ENCODE results near the gene ATXN1. TPM values are rescaled to one million over a fixed set of nuclear protein-coding genes. Genes with fewer than 3 reads are reported as not detected.

Gene ATXN1
- polyA plus RNA-seq, 1 donor = 13.6 TPM

DNA sequence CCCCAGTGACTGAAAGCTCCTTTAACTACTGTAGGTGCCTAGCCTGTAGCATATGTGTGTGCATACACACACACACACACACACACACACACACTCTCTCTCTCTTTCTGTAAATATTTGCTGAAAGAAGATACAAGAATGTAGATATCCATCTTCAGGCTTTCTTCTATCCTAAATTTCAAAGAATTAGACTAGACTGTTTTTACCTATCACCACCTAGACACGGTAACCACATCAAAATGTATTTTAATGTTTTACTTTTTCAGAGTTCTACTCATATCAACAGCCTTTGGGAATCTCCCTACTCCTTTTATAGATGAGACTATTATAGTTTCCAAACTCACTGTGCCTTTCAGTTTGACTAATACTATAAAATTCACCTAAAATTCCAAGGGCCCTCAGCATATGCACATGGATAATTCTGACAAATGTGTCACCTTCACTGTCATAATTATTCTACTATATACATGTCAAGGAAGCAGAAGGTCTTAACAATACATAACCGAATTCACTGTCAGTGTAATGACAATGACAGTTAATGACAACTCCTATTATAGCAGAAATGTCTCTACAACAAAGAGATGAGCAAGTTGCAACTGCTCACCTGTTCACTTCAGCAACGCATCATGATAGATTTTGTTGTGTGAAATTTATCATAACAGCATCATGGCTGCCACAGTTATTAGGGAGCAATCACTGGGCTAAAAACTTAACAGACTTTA, 286.3 kb downstream of the ATXN1 start:
- DNase-seq = no peak
- no peak overlapping the region for H3K27ac ChIP-seq (ENCODE audit: low read length)
- 100% methylated on average over 1 of the region's 3 CpGs for WGBS (ENCODE audit: insufficient coverage, low lambda C conversion rate)
- no peaks in the 10 kb centered on the region for H3K27me3 ChIP-seq (ENCODE audit: control insufficient read depth, insufficient read depth, low read length)
- peaks cover 7% of the 10 kb centered on the region for H3K36me3 ChIP-seq (ENCODE audit: control insufficient read depth, insufficient read depth, low read length)
- H3K9me3 ChIP-seq (ENCODE audit: control insufficient read depth, low read depth, low read length) = no peaks in the 10 kb centered on the region
- H3K4me3 ChIP-seq (ENCODE audit: low read length) = no peak overlapping the region
- H3K4me1 ChIP-seq (ENCODE audit: control insufficient read depth, insufficient read depth, low read length) = peaks cover 4% of the 10 kb centered on the region

DNA sequence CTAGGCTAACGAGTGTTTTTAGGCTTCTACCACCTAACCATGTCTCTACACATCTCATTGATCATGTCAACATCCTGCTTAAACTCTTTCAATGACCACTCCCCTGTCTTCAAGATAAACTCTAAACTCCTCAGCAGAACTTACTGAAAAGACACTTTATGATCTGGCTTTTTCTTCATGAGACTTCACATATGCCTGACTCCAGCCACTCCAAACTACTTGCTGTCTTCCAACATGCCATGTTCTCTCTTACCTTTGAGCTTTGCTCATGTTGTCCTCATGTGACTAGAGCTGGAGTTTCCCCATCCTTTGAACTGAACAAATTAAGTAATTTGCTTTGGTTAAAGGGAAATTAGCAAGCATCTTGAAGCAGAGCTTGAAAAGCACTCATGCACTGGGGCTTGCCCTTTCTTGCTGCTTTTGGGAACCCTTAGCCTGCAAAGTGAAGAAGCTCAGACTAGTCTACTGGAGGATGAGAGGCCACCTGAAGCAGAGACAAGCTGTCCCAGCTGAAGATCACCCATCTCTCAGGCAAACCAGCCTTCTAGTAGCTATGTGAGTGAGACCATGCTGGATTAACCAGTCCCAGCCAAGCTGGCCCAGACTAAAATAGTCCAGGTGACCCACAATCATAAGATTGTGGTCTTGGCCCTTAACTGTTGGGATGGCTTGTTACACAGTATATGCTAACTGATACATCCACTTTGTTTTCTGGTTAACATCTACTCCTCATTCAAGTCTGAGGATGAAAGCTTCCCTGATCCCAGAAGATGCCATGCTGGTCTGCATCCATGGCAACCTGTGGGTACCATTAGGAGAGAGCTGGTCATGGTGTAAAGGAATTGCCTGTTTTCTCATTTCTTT, 287.1 kb downstream of the ATXN1 start:
- 100% methylated on average over 1 of the region's 1 CpG for WGBS (ENCODE audit: insufficient coverage, low lambda C conversion rate)
- DNase-seq = no peak

DNA sequence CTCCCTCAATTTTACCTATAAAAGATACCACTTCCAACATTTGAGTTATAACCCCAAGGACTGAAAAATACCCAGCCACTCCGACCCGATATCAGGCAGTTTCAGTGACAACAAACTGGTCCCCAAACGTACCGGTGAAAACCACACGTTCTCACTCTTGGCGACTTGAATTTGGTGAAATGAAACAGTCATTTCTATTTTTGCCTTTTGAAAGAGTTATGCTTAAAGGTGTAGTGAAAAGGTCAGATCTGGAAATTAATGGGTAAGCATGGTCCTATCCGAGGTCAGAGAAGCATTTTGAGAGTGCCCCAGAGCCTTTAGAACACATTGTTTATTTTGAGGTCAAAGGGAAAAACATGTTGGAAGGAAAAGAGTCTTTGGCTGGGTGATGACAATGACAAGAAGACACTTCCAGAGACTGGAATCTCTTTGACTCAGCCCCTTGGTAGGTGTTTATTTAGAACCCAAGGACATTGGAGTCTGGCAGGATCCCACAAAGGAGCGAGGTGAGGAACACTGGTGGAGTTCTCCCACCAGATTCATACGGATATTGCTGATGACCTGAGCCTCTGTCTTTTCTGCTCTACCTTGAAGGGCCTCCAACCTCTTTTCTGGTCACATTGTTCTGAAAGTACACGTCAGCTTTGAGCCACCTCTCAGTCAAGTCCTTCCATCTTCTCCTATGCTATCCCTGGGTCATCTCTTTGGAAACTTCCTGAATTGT, 287.9 kb downstream of the ATXN1 start:
- peaks cover 7% of the 10 kb centered on the region for H3K36me3 ChIP-seq (ENCODE audit: control insufficient read depth, insufficient read depth, low read length)
- H3K27me3 ChIP-seq (ENCODE audit: control insufficient read depth, insufficient read depth, low read length) = no peaks in the 10 kb centered on the region

More for the DNA sequence above, 287.1 kb downstream of the ATXN1 start:
- Histone ChIP-seq H3K4me1 (ENCODE audit: control insufficient read depth, insufficient read depth, low read length) (peaks cover 4% of the 10 kb centered on the region), H3K27ac (ENCODE audit: low read length) (no peak overlapping the region), H3K4me3 (ENCODE audit: low read length) (no peak overlapping the region), H3K27me3 (ENCODE audit: control insufficient read depth, insufficient read depth, low read length) (no peaks in the 10 kb centered on the region), H3K36me3 (ENCODE audit: control insufficient read depth, insufficient read depth, low read length) (peaks cover 7% of the 10 kb centered on the region), H3K9me3 (ENCODE audit: control insufficient read depth, low read depth, low read length) (no peaks in the 10 kb centered on the region)

DNA sequence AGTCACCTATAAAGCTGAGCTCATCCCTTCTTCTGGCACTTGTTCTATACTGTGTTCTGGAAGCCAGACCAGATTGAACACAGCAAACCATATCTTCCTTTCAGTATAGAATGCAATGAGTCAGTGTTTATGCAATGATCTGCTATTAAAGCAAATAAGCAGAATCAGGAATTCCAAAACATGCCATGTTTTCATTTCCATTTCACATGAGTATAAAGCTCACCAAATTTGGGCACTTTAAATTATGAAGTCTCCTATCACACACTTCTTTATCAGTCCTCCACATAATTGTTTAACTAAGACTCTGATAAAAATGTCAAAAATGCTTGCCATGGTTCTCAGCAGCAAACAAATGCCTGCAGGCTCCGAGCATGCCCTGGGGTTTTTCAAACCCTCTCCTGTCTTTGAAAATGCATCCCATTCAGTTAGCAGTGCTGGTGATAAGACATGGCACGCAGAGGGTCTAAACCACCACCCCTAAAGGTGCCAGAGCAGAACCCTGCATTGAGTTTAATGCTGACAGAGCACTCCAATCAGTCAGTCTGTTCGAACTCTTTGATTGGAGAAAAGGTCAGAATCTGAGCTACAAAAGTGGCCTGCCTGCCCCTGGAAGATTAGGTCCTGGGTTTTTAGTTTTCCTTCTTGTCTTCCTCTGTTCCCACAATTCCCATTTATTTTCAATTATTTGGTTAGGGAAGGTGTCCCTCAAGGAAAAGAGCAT, 288.8 kb downstream of the ATXN1 start:
- H3K27ac ChIP-seq (ENCODE audit: low read length) = no peak overlapping the region
- no CpG with 5 or more reads among the region's 3 CpGs for whole genome bisulfite sequencing (ENCODE audit: insufficient coverage, low lambda C conversion rate)

More for the DNA sequence above, 287.9 kb downstream of the ATXN1 start:
- H3K4me3 ChIP-seq (ENCODE audit: low read length) = no peak overlapping the region
- no peaks in the 10 kb centered on the region for H3K9me3 ChIP-seq (ENCODE audit: control insufficient read depth, low read depth, low read length)
- no peak for DNase-seq
- 91% methylated on average over 4 of the region's 10 CpGs for WGBS (ENCODE audit: insufficient coverage, low lambda C conversion rate)
- no peak overlapping the region for H3K27ac ChIP-seq (ENCODE audit: low read length)
- peaks cover 4% of the 10 kb centered on the region for H3K4me1 ChIP-seq (ENCODE audit: control insufficient read depth, insufficient read depth, low read length)

GRCh38 chr6:16471910-16472297, 289.4 kb downstream of the ATXN1 start:
- H3K4me1 ChIP-seq (ENCODE audit: control insufficient read depth, insufficient read depth, low read length) = no peaks in the 10 kb centered on the region
- no peak overlapping the region for H3K4me3 ChIP-seq (ENCODE audit: low read length)
- no peaks in the 10 kb centered on the region for H3K27me3 ChIP-seq (ENCODE audit: control insufficient read depth, insufficient read depth, low read length)
- H3K9me3 ChIP-seq (ENCODE audit: control insufficient read depth, low read depth, low read length) = no peaks in the 10 kb centered on the region
- 100% methylated on average over 1 of the region's 3 CpGs for WGBS (ENCODE audit: insufficient coverage, low lambda C conversion rate)
- no peak for DNase-seq
- H3K36me3 ChIP-seq (ENCODE audit: control insufficient read depth, insufficient read depth, low read length) = no peaks in the 10 kb centered on the region
- no peak overlapping the region for H3K27ac ChIP-seq (ENCODE audit: low read length)

More for the DNA sequence above, 288.8 kb downstream of the ATXN1 start:
- no peak for DNase-seq
- H3K27me3 ChIP-seq (ENCODE audit: control insufficient read depth, insufficient read depth, low read length) = no peaks in the 10 kb centered on the region
- H3K4me3 ChIP-seq (ENCODE audit: low read length) = no peak overlapping the region
- no peaks in the 10 kb centered on the region for H3K9me3 ChIP-seq (ENCODE audit: control insufficient read depth, low read depth, low read length)
- H3K36me3 ChIP-seq (ENCODE audit: control insufficient read depth, insufficient read depth, low read length) = peaks cover 3% of the 10 kb centered on the region
- no peaks in the 10 kb centered on the region for H3K4me1 ChIP-seq (ENCODE audit: control insufficient read depth, insufficient read depth, low read length)

- WGBS (ENCODE audit: insufficient coverage, low lambda C conversion rate) = 80% methylated on average over 1 of the region's 8 CpGs
Measured at GRCh38 chr6:16471222-16471909, 289.9 kb downstream of the ATXN1 start.

DNA sequence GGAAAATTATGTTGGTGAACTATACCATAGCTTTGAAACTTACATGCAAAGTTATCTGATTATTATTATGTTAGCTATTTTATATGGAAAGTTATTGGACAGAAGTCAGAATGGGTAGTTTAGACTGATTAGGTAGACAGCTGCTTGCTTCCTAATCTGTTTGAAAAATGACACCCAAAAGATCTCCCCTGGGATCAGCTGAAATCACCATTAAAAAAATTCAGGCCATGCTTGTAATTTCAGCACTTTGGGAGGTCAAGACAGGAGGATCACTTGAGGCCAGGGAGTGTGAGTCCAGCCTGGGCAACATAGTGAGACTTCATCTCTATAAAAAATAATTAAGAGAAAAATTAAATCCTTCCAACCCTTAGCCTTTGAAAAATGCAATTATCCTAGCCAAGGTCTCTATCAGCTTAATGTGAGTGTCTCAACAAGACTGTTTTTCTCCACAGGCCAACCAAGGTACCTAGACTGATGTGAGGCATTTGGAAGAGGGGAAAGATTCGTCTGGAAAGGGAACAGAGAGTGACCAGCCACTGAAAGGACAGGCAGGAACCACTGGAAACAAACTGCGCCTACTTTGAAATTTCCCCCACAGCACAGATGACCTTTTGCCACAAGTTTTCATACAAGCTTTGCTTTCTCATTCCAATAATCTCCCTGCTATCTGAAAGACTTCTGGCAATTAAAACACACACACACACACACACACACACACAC, 290.6 kb downstream of the ATXN1 start:
- H3K4me1 ChIP-seq (ENCODE audit: control insufficient read depth, insufficient read depth, low read length) = no peaks in the 10 kb centered on the region
- no peak for DNase-seq
- H3K27me3 ChIP-seq (ENCODE audit: control insufficient read depth, insufficient read depth, low read length) = no peaks in the 10 kb centered on the region
- 100% methylated on average over 1 of the region's 2 CpGs for WGBS (ENCODE audit: insufficient coverage, low lambda C conversion rate)
- no peak overlapping the region for H3K27ac ChIP-seq (ENCODE audit: low read length)
- no peaks in the 10 kb centered on the region for H3K36me3 ChIP-seq (ENCODE audit: control insufficient read depth, insufficient read depth, low read length)
- H3K4me3 ChIP-seq (ENCODE audit: low read length) = no peak overlapping the region
- no peaks in the 10 kb centered on the region for H3K9me3 ChIP-seq (ENCODE audit: control insufficient read depth, low read depth, low read length)

More at GRCh38 chr6:16471222-16471909, 289.9 kb downstream of the ATXN1 start:
- DNase-seq = no peak
- Histone ChIP-seq H3K27ac (ENCODE audit: low read length) (no peak overlapping the region), H3K4me3 (ENCODE audit: low read length) (no peak overlapping the region), H3K36me3 (ENCODE audit: control insufficient read depth, insufficient read depth, low read length) (no peaks in the 10 kb centered on the region), H3K4me1 (ENCODE audit: control insufficient read depth, insufficient read depth, low read length) (no peaks in the 10 kb centered on the region), H3K9me3 (ENCODE audit: control insufficient read depth, low read depth, low read length) (no peaks in the 10 kb centered on the region), H3K27me3 (ENCODE audit: control insufficient read depth, insufficient read depth, low read length) (no peaks in the 10 kb centered on the region)

GRCh38 chr6:16468991-16469615, 292.2 kb downstream of the ATXN1 start:
- H3K9me3 ChIP-seq (ENCODE audit: control insufficient read depth, low read depth, low read length) = no peaks in the 10 kb centered on the region
- H3K4me3 ChIP-seq (ENCODE audit: low read length) = no peak overlapping the region
- no peaks in the 10 kb centered on the region for H3K36me3 ChIP-seq (ENCODE audit: control insufficient read depth, insufficient read depth, low read length)
- WGBS (ENCODE audit: insufficient coverage, low lambda C conversion rate) = 83% methylated on average over 1 of the region's 1 CpG
- no peak for DNase-seq
- no peak overlapping the region for H3K27ac ChIP-seq (ENCODE audit: low read length)
- H3K27me3 ChIP-seq (ENCODE audit: control insufficient read depth, insufficient read depth, low read length) = no peaks in the 10 kb centered on the region
- H3K4me1 ChIP-seq (ENCODE audit: control insufficient read depth, insufficient read depth, low read length) = no peaks in the 10 kb centered on the region

Measured in large intestine (tissue), 3 donors.